IMR-90 (cell line): Measurements from ENCODE around the gene AKT2. TPM values are rescaled to one million over a fixed set of nuclear protein-coding genes. Genes with fewer than 3 reads are reported as not detected.
A peak's percentile ranks its signal among the peaks of the same experiment; 100 is the strongest.

Experiments
- ATAC-seq: fragments of 200-7000 bp; cut with Tn5 transposase; 2 replicates; pipeline ENCODE4 v1.9.1; 2020; ENCODE audit warnings: low read depth, mild to moderate bottlenecking, moderate library complexity
- BruUV-seq: library from RNA; stranded (reverse); fragments of 400-500 nt; replicated peaks from 2 replicates; lab custom pipeline; 2021; lab: Mats Ljungman, UMichigan
- CTCF ChIA-PET: fragments of 300-600 bp; formaldehyde crosslinking; extraction: SDS; loops from one replicate; lab custom pipeline; 2021; ENCODE audit warnings: antibody characterized with exemption; lab: Yijun Ruan, JAX
- POLR2A ChIA-PET: fragments of 300-600 bp; sonication (Branson Sonifier 250); formaldehyde crosslinking; loops from one replicate; lab custom pipeline; 2022; ENCODE audit warnings: antibody characterized with exemption; ENCODE audit not compliant: unreplicated experiment; lab: Charles Lee
- DNase-seq: peaks from one replicate; pipeline ENCODE4 v3.0.0; 2013
- H2AFZ ChIP-seq: replicated peaks from 2 replicates; pipeline ENCODE3; 2013; ENCODE audit warnings: low read length, mild to moderate bottlenecking; ENCODE audit not compliant: poor library complexity
- H2AK5ac ChIP-seq: 2 replicates; pipeline ENCODE4 v1.6.1; 2013; ENCODE audit warnings: low read depth, low read length, inconsistent platforms
- H2AK9ac ChIP-seq: replicated peaks from 2 replicates; pipeline ENCODE3; 2013; ENCODE audit warnings: mild to moderate bottlenecking, low read depth, low read length, moderate library complexity; ENCODE audit not compliant: poor library complexity
- H2BK120ac ChIP-seq: 2 replicates; pipeline ENCODE4 v1.6.1; 2013; ENCODE audit warnings: low read depth, low read length, inconsistent platforms
- H2BK15ac ChIP-seq: 3 replicates; pipeline ENCODE4 v1.6.1; 2013; ENCODE audit warnings: low read depth, low read length, inconsistent platforms
- H2BK20ac ChIP-seq: 2 replicates; pipeline ENCODE4 v1.6.1; 2013; ENCODE audit warnings: low read depth, mild to moderate bottlenecking, inconsistent platforms, low read length, moderate library complexity
- H2BK5ac ChIP-seq: 2 replicates; pipeline ENCODE4 v1.6.1; 2013; ENCODE audit warnings: mild to moderate bottlenecking, low read depth, low read length, inconsistent platforms; ENCODE audit not compliant: poor library complexity, severe bottlenecking
- H3K14ac ChIP-seq: replicated peaks from 2 replicates; pipeline ENCODE4 v1.6.1; 2013; ENCODE audit warnings: low read depth, low read length, inconsistent platforms
- H3K18ac ChIP-seq: 2 replicates; pipeline ENCODE4 v1.6.1; 2013; ENCODE audit warnings: low read depth, low read length, control low read depth
- H3K23ac ChIP-seq: 2 replicates; pipeline ENCODE4 v1.6.1; 2013; ENCODE audit warnings: low read depth, low read length, inconsistent platforms
- H3K27ac ChIP-seq: 2 replicates; pipeline ENCODE4 v1.5.1; 2013; ENCODE audit warnings: mild to moderate bottlenecking, control low read depth, low read length; ENCODE audit not compliant: insufficient read depth
- H3K27me3 ChIP-seq: 2 replicates; pipeline ENCODE4 v1.6.1; 2013; ENCODE audit warnings: low read length; ENCODE audit not compliant: control insufficient read depth, insufficient read depth
- H3K36me3 ChIP-seq: 2 replicates; pipeline ENCODE4 v1.6.1; 2013; ENCODE audit warnings: low read length, mixed read lengths; ENCODE audit not compliant: control insufficient read depth, insufficient read depth
- H3K4ac ChIP-seq: 2 replicates; pipeline ENCODE4 v1.6.1; 2013; ENCODE audit warnings: low read depth, low read length, inconsistent platforms
- H3K4me1 ChIP-seq: 2 replicates; pipeline ENCODE4 v1.6.1; 2013; ENCODE audit warnings: low read length, mixed read lengths; ENCODE audit not compliant: control insufficient read depth, insufficient read depth
- H3K4me2 ChIP-seq: 2 replicates; pipeline ENCODE4 v1.6.1; 2013; ENCODE audit warnings: low read depth, mild to moderate bottlenecking, control low read depth, low read length, moderate library complexity
- H3K4me3 ChIP-seq: 2 replicates; pipeline ENCODE4 v1.5.1; 2013; ENCODE audit warnings: low read depth, mild to moderate bottlenecking, control low read depth, low read length, moderate library complexity; ENCODE audit not compliant: insufficient read depth
- H3K56ac ChIP-seq: 2 replicates; pipeline ENCODE4 v1.6.1; 2013; ENCODE audit warnings: low read length, inconsistent platforms; ENCODE audit not compliant: insufficient read depth; ENCODE audit errors: extremely low read depth
- H3K79me1 ChIP-seq, 2 experiments: 2 replicates each; pipeline ENCODE4 v1.6.1; 2013; ENCODE audit warnings: low read length in 2 of 2, inconsistent platforms in 1 of 2, low read depth in 1 of 2
- H3K9ac ChIP-seq: 2 replicates; pipeline ENCODE4 v1.6.1; 2013; ENCODE audit warnings: low read depth, low read length, control low read depth
- H3K9me1 ChIP-seq: 2 replicates; pipeline ENCODE4 v1.6.1; 2013; ENCODE audit warnings: low read length, inconsistent platforms; ENCODE audit not compliant: insufficient read depth
- H3K9me3 ChIP-seq: 2 replicates; pipeline ENCODE4 v1.6.1; 2013; ENCODE audit warnings: low read length; ENCODE audit not compliant: control insufficient read depth, insufficient read depth
- H4K20me1 ChIP-seq: 2 replicates; pipeline ENCODE4 v1.6.1; 2013; ENCODE audit warnings: low read length, inconsistent platforms; ENCODE audit not compliant: insufficient read depth
- H4K5ac ChIP-seq: 2 replicates; pipeline ENCODE4 v1.6.1; 2013; ENCODE audit warnings: mild to moderate bottlenecking, low read depth, low read length, control low read depth
- H4K8ac ChIP-seq, 2 experiments: 2 replicates each; pipeline ENCODE4 v1.6.1; 2013; ENCODE audit warnings: low read depth in 2 of 2, low read length in 2 of 2, control low read depth in 1 of 2, inconsistent platforms in 1 of 2
- H4K91ac ChIP-seq: 2 replicates; pipeline ENCODE4 v1.6.1; 2013; ENCODE audit warnings: low read depth, low read length, inconsistent platforms; ENCODE audit not compliant: insufficient read depth
- CHD1 ChIP-seq: IDR thresholded peaks from 2 replicates; pipeline ENCODE4 v1.6.1; 2012; ENCODE audit warnings: low read depth, low read length, improper control_type of control experiment
- ELK1 ChIP-seq: fragments of 150-350 bp; IDR thresholded peaks from 2 replicates; pipeline ENCODE4 v1.6.1; 2016; ENCODE audit warnings: low read depth, mild to moderate bottlenecking, low read length, moderate library complexity, borderline replicate concordance
- MXI1 ChIP-seq: IDR thresholded peaks from 2 replicates; pipeline ENCODE4 v1.6.1; 2012; ENCODE audit warnings: low read depth, mild to moderate bottlenecking, low read length, moderate library complexity, borderline replicate concordance
- POLR2A ChIP-seq: IDR thresholded peaks from 2 replicates; pipeline ENCODE4 v1.6.1; 2012; ENCODE audit warnings: mild to moderate bottlenecking, low read depth, low read length
- SMC3 ChIP-seq: fragments of 150-350 bp; IDR thresholded peaks from 2 replicates; pipeline ENCODE4 v1.6.1; 2016; ENCODE audit warnings: low read depth, mild to moderate bottlenecking, antibody characterized with exemption, low read length, moderate library complexity
- WGBS, 2 experiments: methylation state at CpG; one replicate each; pipeline versions ENCODE4 v1.1.5 to v1.1.7; 2013; ENCODE audit warnings: missing lambda C conversion rate in 2 of 2; ENCODE audit not compliant: insufficient read length in 1 of 2; ENCODE audit errors: extremely low coverage in 2 of 2; 5-methylcytosine and 5-hydroxymethylcytosine counted together
- dilution Hi-C: fragments of 300-500 bp; cut with HindIII; formaldehyde crosslinking; loops from one replicate; pipeline ENCODE4 v1.14.3; 2018; ENCODE audit warnings: low sequenced_read_pairs; ENCODE audit not compliant: unreplicated experiment
- in situ Hi-C: fragments of 300-500 bp; cut with MboI; formaldehyde crosslinking; loops from 3 replicates; pipeline ENCODE4 v1.14.3; 2019; ENCODE audit warnings: low sequenced_read_pairs, inconsistent platforms, mixed read lengths
- intact Hi-C: fragments of 100-400 bp; cut with micrococcal nuclease; formaldehyde crosslinking; loops from 2 replicates; pipeline ENCODE4 v1.10.0; 2022
- polyA plus RNA-seq, 3 experiments: library from polyadenylated mRNA; depleted of rRNA; stranded (reverse); fragments of >200 nt; gene quantifications; 2 replicates each; pipeline ENCODE4 v1.2.3, GENCODE V29; 2012; ENCODE audit warnings: low replicate concordance in 1 of 3
- total RNA-seq: library from RNA; depleted of rRNA; stranded (reverse); fragments of >200 nt; gene quantifications from 2 replicates; pipeline ENCODE4 v1.2.3, GENCODE V29; 2012

AKT2 gene
- total and polyA plus RNA-seq, 2 of the 4 experiments (the other 2 are of a cell fraction): 61.5 to 104 TPM

DNA sequence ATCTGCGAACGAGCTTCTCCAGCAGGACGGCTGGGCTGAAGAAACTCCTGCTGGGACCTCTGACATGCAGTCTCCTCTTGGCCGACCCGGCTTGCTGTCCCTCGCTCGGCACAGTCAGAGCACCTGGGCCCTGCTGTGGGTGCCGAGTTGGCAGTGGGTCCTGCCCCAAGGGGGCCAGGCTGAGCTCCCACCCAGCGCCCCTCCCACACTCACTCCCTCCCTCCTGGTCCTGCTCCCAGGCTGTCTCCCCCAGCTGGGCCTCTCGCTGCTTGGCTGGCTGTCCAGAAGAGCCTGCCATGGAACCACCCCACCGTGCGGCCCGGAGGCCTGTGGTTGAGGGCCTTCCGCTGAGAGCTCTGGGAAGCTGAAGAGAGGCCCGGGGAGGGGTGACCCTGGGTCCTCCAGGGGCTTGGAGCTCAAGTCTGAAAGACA is 6.0 kb downstream of the AKT2 start (continued):
- no peak for TF ChIP-seq ELK1
- TF ChIP-seq CHD1: no peak
- TF ChIP-seq SMC3: no peak

DNA sequence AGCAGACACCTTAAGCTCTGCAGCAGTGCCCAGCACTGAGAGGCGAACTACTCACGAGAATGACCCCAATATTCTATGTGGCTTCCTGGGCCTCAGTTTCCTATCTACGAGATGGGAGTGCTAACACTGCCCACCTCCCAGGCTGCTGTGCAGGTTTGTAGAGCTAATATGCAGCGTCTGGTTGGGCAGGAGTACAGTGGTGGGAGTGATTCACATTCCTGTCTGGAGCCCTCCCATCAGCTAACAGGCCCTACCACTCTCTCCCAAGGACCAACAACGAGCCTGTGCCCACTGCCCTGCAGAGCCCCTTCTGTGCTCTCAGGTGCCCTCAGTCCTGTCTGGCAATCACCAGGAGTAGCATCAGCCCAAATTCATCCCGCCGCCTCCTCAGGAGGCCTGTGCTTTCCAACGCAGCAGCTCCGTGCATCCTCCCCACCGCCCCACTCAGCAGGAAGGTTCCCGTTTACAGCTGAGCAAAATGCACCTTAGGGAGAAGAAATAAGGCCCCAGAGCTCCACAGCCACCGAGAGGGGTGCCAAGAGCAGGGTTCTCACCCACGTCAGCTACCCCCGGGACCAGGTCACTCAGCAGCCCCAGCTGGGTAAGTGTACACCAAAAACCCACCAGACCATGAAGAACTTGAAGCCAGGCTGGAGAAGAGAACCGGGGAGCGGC is 6.6 kb downstream of the AKT2 start:
- Histone ChIP-seq H3K9me1 (peaks cover 25% of the 10 kb centered on the region), H4K8ac (no peak overlapping the region), H3K27me3 (no peaks in the 10 kb centered on the region), H3K79me1 (peaks cover 31 to 96% of the 10 kb centered on the region in 2 experiments; a peak in 3 of 4 replicates), H2BK5ac (no peak overlapping the region), H3K14ac (no peak overlapping the region), H3K18ac (no peak overlapping the region), H2BK15ac (no peak overlapping the region), H2AK9ac (peak overlapping the region; percentile 35), H3K9me3 (no peaks in the 10 kb centered on the region), H3K23ac (no peak overlapping the region), H2BK120ac (no peak overlapping the region), H3K4me2 (no peak overlapping the region), H2AFZ (no peak overlapping the region), H3K9ac (no peak overlapping the region), H4K91ac (no peak overlapping the region), H2BK20ac (no peak overlapping the region), H3K56ac (no peak overlapping the region), H3K36me3 (no peaks in the 10 kb centered on the region), H3K4ac (no peak overlapping the region), H4K20me1 (peaks cover 90% of the 10 kb centered on the region), H2AK5ac (no peak overlapping the region), H3K4me3 (no peak overlapping the region), H4K5ac (no peak overlapping the region), H3K4me1 (peaks cover 29% of the 10 kb centered on the region), H3K27ac (no peak overlapping the region)
- ATAC-seq (no peak), DNase-seq (no peak)
- no peak for TF ChIP-seq POLR2A
- TF ChIP-seq MXI1: no peak
- in situ Hi-C loops: no loop called here
- ChIA-PET CTCF (no interaction called here), POLR2A (interaction anchor here (0.5 kb wide), 2 partner anchors 11 to 1300 kb away, joined by 3 read pairs; no protein-coding TSS in a partner anchor)
- WGBS, 2 experiments: 74% methylated on average over 3 of the region's 16 CpGs; no CpG with 5 or more reads in 1 of the 2 experiments
- no TSS peak for BruUV-seq
- intact Hi-C loops: no loop called here
- dilution Hi-C loops: no loop called here
